H9 (cell line): ENCODE measurements around the gene CDH1. TPM values are rescaled to one million over a fixed set of nuclear protein-coding genes. Genes with fewer than 3 reads are reported as not detected.

Source experiments
- DNase-seq: peaks from one replicate; pipeline ENCODE4 v3.0.0-alpha.2; 2017
- H2AFZ ChIP-seq: one replicate; pipeline ENCODE4 v1.6.1; 2013; ENCODE audit warnings: mild to moderate bottlenecking, low read length, control low read depth, moderate library complexity
- H2AK5ac ChIP-seq: 2 replicates; pipeline ENCODE4 v1.6.1; 2013; ENCODE audit warnings: low read length, control low read depth, mixed read lengths; ENCODE audit not compliant: insufficient read length
- H2BK120ac ChIP-seq: one replicate; pipeline ENCODE4 v1.6.1; 2013; ENCODE audit warnings: low read depth, mild to moderate bottlenecking, low read length, control low read depth, inconsistent platforms; ENCODE audit not compliant: poor library complexity, severe bottlenecking
- H2BK12ac ChIP-seq: 2 replicates; pipeline ENCODE4 v1.6.1; 2013; ENCODE audit warnings: low read length, control low read depth, mixed read lengths, low read depth; ENCODE audit not compliant: insufficient read length
- H2BK15ac ChIP-seq: 2 replicates; pipeline ENCODE4 v1.6.1; 2013; ENCODE audit warnings: low read depth, low read length, control low read depth
- H2BK20ac ChIP-seq: one replicate; pipeline ENCODE4 v1.6.1; 2013; ENCODE audit warnings: low read depth, mild to moderate bottlenecking, low read length, control low read depth, inconsistent platforms; ENCODE audit not compliant: poor library complexity, severe bottlenecking
- H2BK5ac ChIP-seq: 2 replicates; pipeline ENCODE4 v1.6.1; 2013; ENCODE audit warnings: low read length, control low read depth, mixed read lengths; ENCODE audit not compliant: insufficient read length
- H3K14ac ChIP-seq: 2 replicates; pipeline ENCODE4 v1.6.1; 2013; ENCODE audit warnings: low read length, control low read depth; ENCODE audit not compliant: insufficient read depth
- H3K18ac ChIP-seq: 2 replicates; pipeline ENCODE4 v1.6.1; 2013; ENCODE audit warnings: low read depth, mild to moderate bottlenecking, mixed read lengths, low read length, control low read depth; ENCODE audit not compliant: insufficient read length
- H3K23ac ChIP-seq: 2 replicates; pipeline ENCODE4 v1.6.1; 2013; ENCODE audit warnings: low read length, control low read depth, mixed read lengths, low read depth; ENCODE audit not compliant: insufficient read length
- H3K23me2 ChIP-seq: 2 replicates; pipeline ENCODE4 v1.6.1; 2013; ENCODE audit warnings: low read depth, mild to moderate bottlenecking, mixed read lengths, low read length, control low read depth; ENCODE audit not compliant: insufficient read length, poor library complexity, severe bottlenecking
- H3K27ac ChIP-seq: 2 replicates; pipeline ENCODE4 v1.5.1; 2013; ENCODE audit warnings: low read length, control low read depth, mixed read lengths, low read depth; ENCODE audit not compliant: insufficient read length
- H3K27me3 ChIP-seq: 2 replicates; pipeline ENCODE4 v1.6.1; 2013; ENCODE audit warnings: low read length, control low read depth, inconsistent platforms; ENCODE audit not compliant: insufficient read depth
- H3K4ac ChIP-seq: 2 replicates; pipeline ENCODE4 v1.6.1; 2013; ENCODE audit warnings: low read depth, mild to moderate bottlenecking, control low read depth, inconsistent platforms, low read length, moderate library complexity
- H3K4me1 ChIP-seq: 2 replicates; pipeline ENCODE4 v1.6.1; 2013; ENCODE audit warnings: low read length, control low read depth, inconsistent platforms; ENCODE audit not compliant: insufficient read depth
- H3K4me2 ChIP-seq: 2 replicates; pipeline ENCODE4 v1.6.1; 2013; ENCODE audit warnings: low read length, control low read depth, mixed read lengths; ENCODE audit not compliant: insufficient read length, insufficient read depth
- H3K56ac ChIP-seq: 2 replicates; pipeline ENCODE4 v1.6.1; 2013; ENCODE audit warnings: low read depth, mild to moderate bottlenecking, mixed read lengths, low read length, control low read depth; ENCODE audit not compliant: insufficient read length
- H3K79me1 ChIP-seq: 2 replicates; pipeline ENCODE4 v1.6.1; 2013; ENCODE audit warnings: low read depth, mild to moderate bottlenecking, moderate library complexity, low read length, control low read depth, inconsistent platforms; ENCODE audit not compliant: insufficient read depth, poor library complexity, severe bottlenecking
- H3K79me2 ChIP-seq: 2 replicates; pipeline ENCODE4 v1.6.1; 2013; ENCODE audit warnings: low read length, control low read depth, inconsistent platforms; ENCODE audit not compliant: insufficient read depth
- H3K9ac ChIP-seq: 2 replicates; pipeline ENCODE4 v1.6.1; 2013; ENCODE audit warnings: low read length, control low read depth, mixed read lengths; ENCODE audit not compliant: insufficient read length; ENCODE audit errors: extremely low read depth
- H3K9me3 ChIP-seq: one replicate; pipeline ENCODE4 v1.6.1; 2013; ENCODE audit warnings: low read depth, low read length, inconsistent platforms; ENCODE audit not compliant: control insufficient read depth
- H3T11ph ChIP-seq: one replicate; pipeline ENCODE4 v1.6.1; 2013; ENCODE audit warnings: mild to moderate bottlenecking, low read length, control low read depth, inconsistent platforms
- H4K20me1 ChIP-seq: one replicate; pipeline ENCODE4 v1.6.1; 2013; ENCODE audit not compliant: control insufficient read depth, insufficient read length, insufficient read depth
- H4K5ac ChIP-seq: 2 replicates; pipeline ENCODE4 v1.6.1; 2013; ENCODE audit warnings: low read depth, mild to moderate bottlenecking, mixed read lengths, low read length, control low read depth; ENCODE audit not compliant: insufficient read length
- H4K8ac ChIP-seq: replicated peaks from 2 replicates; pipeline ENCODE4 v1.6.1; 2013; ENCODE audit warnings: low read length, control low read depth, mixed read lengths, low read depth; ENCODE audit not compliant: insufficient read length
- H4K91ac ChIP-seq: 2 replicates; pipeline ENCODE4 v1.6.1; 2013; ENCODE audit warnings: low read depth, mild to moderate bottlenecking, moderate library complexity, mixed read lengths, low read length, control low read depth; ENCODE audit not compliant: insufficient read length
- H3K27ac Mint-ChIP-seq, 3 experiments: 2 replicates in 2 of 3; 3 replicates in 1 of 3; pipeline ENCODE4 v1.8.0; 2020 to 2021; ENCODE audit warnings: mixed read lengths in 3 of 3, mild to moderate bottlenecking in 1 of 3, moderate library complexity in 1 of 3
- H3K27me3 Mint-ChIP-seq: 2 replicates; pipeline ENCODE4 v1.8.0; 2021; ENCODE audit warnings: low read depth, mild to moderate bottlenecking, moderate library complexity, mixed read lengths
- H3K36me3 Mint-ChIP-seq, 3 experiments: 2 replicates in 2 of 3; 3 replicates in 1 of 3; pipeline ENCODE4 v1.8.0; 2020 to 2021; ENCODE audit warnings: low read depth in 3 of 3, mixed read lengths in 3 of 3; ENCODE audit not compliant: insufficient read depth in 1 of 3
- H3K4me1 Mint-ChIP-seq, 2 experiments: 2 replicates each; pipeline ENCODE4 v1.8.0; 2020; ENCODE audit warnings: mixed read lengths in 2 of 2
- H3K4me3 Mint-ChIP-seq, 2 experiments: 2 replicates in 1 of 2; 3 replicates in 1 of 2; pipeline ENCODE4 v1.8.0; 2020 to 2021; ENCODE audit warnings: mild to moderate bottlenecking in 2 of 2, mixed read lengths in 2 of 2, moderate library complexity in 1 of 2
- H3K9me3 Mint-ChIP-seq, 2 experiments: 2 replicates in 1 of 2; 3 replicates in 1 of 2; pipeline ENCODE4 v1.8.0; 2020; ENCODE audit warnings: mild to moderate bottlenecking in 2 of 2, mixed read lengths in 2 of 2, moderate library complexity in 1 of 2
- WGBS: extraction: QIAGEN DNeasy Blood & Tissue Kit; methylation state at CpG from one replicate; pipeline ENCODE4 v1.1.7; 2013; ENCODE audit warnings: missing lambda C conversion rate, low lambda C conversion rate, mixed read lengths; ENCODE audit not compliant: insufficient read length; ENCODE audit errors: extremely low coverage; 5-methylcytosine and 5-hydroxymethylcytosine counted together
- total RNA-seq: library from RNA; stranded (reverse); gene quantifications from 2 replicates; pipeline ENCODE4 v1.2.1, GENCODE V29; 2021
- TF ChIP-seq, protein P1 (sequence below): fragments of 200-600 bp; sonication (generic); conservative IDR thresholded peaks from 3 replicates; pipeline ENCODE4 v1.8.0; 2021; ENCODE audit warnings: antibody characterized with exemption, mild to moderate bottlenecking

Gene CDH1
- total RNA-seq, 1 experiment from 2014 or later = 237 TPM

- H3K27ac ChIP-seq = no peak overlapping the region
- Mint-ChIP-seq H3K36me3 (no peaks in the 10 kb centered on the region; a peak in 2 of 7 replicates), H3K9me3 (no peaks in the 10 kb centered on the region; a peak in 1 of 5 replicates), H3K27me3 (no peaks in the 10 kb centered on the region), H3K4me1 (peaks cover 28 to 36% of the 10 kb centered on the region in 2 experiments), H3K4me3 (peak overlapping the region in 1 of 2 experiments; percentile 2; a peak in 1 of 5 replicates), H3K27ac (peak overlapping the region; percentile 84 to 94 (median 89); a peak in 6 of 7 replicates)
- no CpG with 5 or more reads among the region's 8 CpGs for WGBS
- no peak overlapping the region for H3K9ac ChIP-seq
- no peaks in the 10 kb centered on the region for H4K20me1 ChIP-seq
- H2AK5ac ChIP-seq = no peak overlapping the region
- no peaks in the 10 kb centered on the region for H3K27me3 ChIP-seq
- H3K56ac ChIP-seq = no peak overlapping the region
- no peak overlapping the region for H2AFZ ChIP-seq
- H4K8ac ChIP-seq = no peak overlapping the region
- H3K9me3 ChIP-seq = no peaks in the 10 kb centered on the region
- DNase-seq = peak; percentile 82
- no peak overlapping the region for H3K14ac ChIP-seq
- H3K4ac ChIP-seq = no peak overlapping the region
- no peak overlapping the region for H2BK20ac ChIP-seq
- no peak overlapping the region for H2BK15ac ChIP-seq
- H3K23ac ChIP-seq = no peak overlapping the region
- H3K4me2 ChIP-seq = no peak overlapping the region
- no peak overlapping the region for H2BK12ac ChIP-seq
- H3K18ac ChIP-seq = no peak overlapping the region
- H2BK5ac ChIP-seq = no peak overlapping the region
- no peaks in the 10 kb centered on the region for H3K23me2 ChIP-seq
- H4K91ac ChIP-seq = no peak overlapping the region
- H3T11ph ChIP-seq = no peak overlapping the region
- TF ChIP-seq, protein P1, sequence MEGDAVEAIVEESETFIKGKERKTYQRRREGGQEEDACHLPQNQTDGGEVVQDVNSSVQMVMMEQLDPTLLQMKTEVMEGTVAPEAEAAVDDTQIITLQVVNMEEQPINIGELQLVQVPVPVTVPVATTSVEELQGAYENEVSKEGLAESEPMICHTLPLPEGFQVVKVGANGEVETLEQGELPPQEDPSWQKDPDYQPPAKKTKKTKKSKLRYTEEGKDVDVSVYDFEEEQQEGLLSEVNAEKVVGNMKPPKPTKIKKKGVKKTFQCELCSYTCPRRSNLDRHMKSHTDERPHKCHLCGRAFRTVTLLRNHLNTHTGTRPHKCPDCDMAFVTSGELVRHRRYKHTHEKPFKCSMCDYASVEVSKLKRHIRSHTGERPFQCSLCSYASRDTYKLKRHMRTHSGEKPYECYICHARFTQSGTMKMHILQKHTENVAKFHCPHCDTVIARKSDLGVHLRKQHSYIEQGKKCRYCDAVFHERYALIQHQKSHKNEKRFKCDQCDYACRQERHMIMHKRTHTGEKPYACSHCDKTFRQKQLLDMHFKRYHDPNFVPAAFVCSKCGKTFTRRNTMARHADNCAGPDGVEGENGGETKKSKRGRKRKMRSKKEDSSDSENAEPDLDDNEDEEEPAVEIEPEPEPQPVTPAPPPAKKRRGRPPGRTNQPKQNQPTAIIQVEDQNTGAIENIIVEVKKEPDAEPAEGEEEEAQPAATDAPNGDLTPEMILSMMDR = no peak
- H2BK120ac ChIP-seq = no peak overlapping the region
- peaks cover 9% of the 10 kb centered on the region; the same call in 1 of the 2 replicates for H3K4me1 ChIP-seq
- H4K5ac ChIP-seq = no peak overlapping the region
- no peaks in the 10 kb centered on the region for H3K79me2 ChIP-seq
- no peaks in the 10 kb centered on the region for H3K79me1 ChIP-seq
Observed at GRCh38 chr16:68732042-68732680, 4.9 kb upstream of the CDH1 start.
